Activated B cell treated with CpG ODN at 0.5 μM for 24 hours (primary cell): Measurements from ENCODE around the gene ALS2CL. TPM values are rescaled to one million over a fixed set of nuclear protein-coding genes. Genes with fewer than 3 reads are reported as not detected.

Source experiments
- ATAC-seq: fragments of 200-7000 bp; cut with Tn5 transposase; one replicate; pipeline ENCODE4 v1.10.0; 2021; ENCODE audit warnings: low read depth, mild to moderate bottlenecking, moderate library complexity
- CTCF ChIA-PET: fragments of 350-600 bp; sonication (Branson Sonifier 250); formaldehyde crosslinking; loops from one replicate; lab custom pipeline; 2021; ENCODE audit warnings: antibody characterized with exemption; lab: Charles Lee
- POLR2A ChIA-PET: fragments of 350-600 bp; sonication (Branson Sonifier 250); formaldehyde crosslinking; loops from one replicate; lab custom pipeline; 2021; ENCODE audit warnings: antibody characterized with exemption; lab: Charles Lee
- DNase-seq: peaks from one replicate; pipeline ENCODE4 v3.0.0; 2022
- H3K27ac Mint-ChIP-seq: one replicate; pipeline ENCODE4 v1.8.0; 2020; ENCODE audit warnings: mixed read lengths
- H3K27me3 Mint-ChIP-seq: one replicate; pipeline ENCODE4 v1.8.0; 2021; ENCODE audit warnings: mixed read lengths
- H3K36me3 Mint-ChIP-seq: one replicate; pipeline ENCODE4 v1.8.0; 2021; ENCODE audit warnings: low read depth, mixed read lengths
- H3K4me1 Mint-ChIP-seq: one replicate; pipeline ENCODE4 v1.8.0; 2021; ENCODE audit warnings: mixed read lengths
- H3K4me3 Mint-ChIP-seq: one replicate; pipeline ENCODE4 v1.8.0; 2020; ENCODE audit warnings: mild to moderate bottlenecking, mixed read lengths
- H3K9me3 Mint-ChIP-seq: one replicate; pipeline ENCODE4 v1.8.0; 2020; ENCODE audit warnings: mixed read lengths
- CTCF ChIP-seq: fragments of 200-600 bp; IDR thresholded peaks from one replicate; pipeline ENCODE4 v1.8.0; 2022; ENCODE audit warnings: antibody characterized with exemption, mild to moderate bottlenecking
- intact Hi-C: fragments of 100-400 bp; cut with micrococcal nuclease; formaldehyde crosslinking; loops from one replicate; pipeline ENCODE4 v1.15.1; 2024
- total RNA-seq: library from RNA; stranded (reverse); gene quantifications from 2 replicates; pipeline ENCODE4 v1.2.3, GENCODE V29; 2022

ALS2CL gene
- total RNA-seq, 1 donor from 2014 or later, result 1.6 TPM

DNA sequence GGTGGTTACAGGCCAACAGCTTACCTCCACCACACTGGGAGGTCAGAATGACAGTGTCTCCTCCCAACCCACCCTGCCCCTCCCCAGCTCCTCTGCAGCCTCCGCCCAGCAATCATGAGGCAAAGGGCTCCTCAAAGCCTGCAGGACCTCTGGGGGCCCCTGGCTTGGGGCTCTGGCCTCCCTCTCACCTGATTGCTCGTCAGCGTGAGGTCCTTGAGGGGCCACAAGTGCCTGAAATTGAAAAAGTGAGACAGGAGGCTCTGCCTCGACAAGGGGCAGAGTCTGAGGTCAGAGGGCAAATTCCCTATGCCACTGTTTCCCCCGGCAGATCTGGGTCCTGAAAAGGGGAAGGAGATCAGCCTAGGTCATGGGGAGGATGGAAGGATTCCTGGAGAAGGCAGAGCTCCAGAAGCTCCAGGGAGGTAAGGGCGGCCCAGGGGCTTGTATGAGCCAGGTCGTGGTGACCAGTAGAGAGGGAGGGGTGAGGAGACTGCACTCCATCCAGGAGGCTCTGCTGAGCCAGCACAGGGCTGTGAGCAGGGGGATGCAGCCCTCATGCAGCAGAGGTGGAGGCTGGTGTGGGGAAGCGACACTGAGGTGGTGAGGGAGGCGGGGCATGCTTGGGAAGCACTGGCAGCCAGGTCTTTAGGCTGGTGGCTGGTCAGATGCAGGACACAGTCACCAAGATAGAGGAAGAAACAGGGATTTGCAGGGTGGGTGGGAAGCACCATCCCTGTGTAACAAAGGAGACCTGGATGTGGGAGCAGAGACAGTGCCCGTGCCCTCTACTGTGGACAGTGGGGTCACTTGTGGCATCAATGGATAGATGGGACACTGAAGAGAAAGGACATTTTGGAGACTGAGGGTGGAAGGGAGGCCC is 20.1 kb downstream of the ALS2CL start:
- POLR2A ChIA-PET, result no interaction called here
- TF ChIP-seq CTCF, result no peak
- intact Hi-C loops, result no loop called here
- no peaks in the 10 kb centered on the region for H3K9me3 Mint-ChIP-seq
- H3K27ac Mint-ChIP-seq, result no peak overlapping the region
- H3K27me3 Mint-ChIP-seq, result peaks cover 8% of the 10 kb centered on the region
- no peak overlapping the region for H3K4me3 Mint-ChIP-seq
- H3K4me1 Mint-ChIP-seq, result no peaks in the 10 kb centered on the region
- no peak for DNase-seq
- no peak for ATAC-seq
- CTCF ChIA-PET, result interaction anchor here (1.2 kb wide), 1 partner anchor 185 kb away, joined by 4 read pairs; no protein-coding TSS in a partner anchor
- H3K36me3 Mint-ChIP-seq, result no peaks in the 10 kb centered on the region

GRCh38 chr3:46672349-46672695 is 21.2 kb downstream of the ALS2CL start:
- POLR2A ChIA-PET, result no interaction called here

DNA sequence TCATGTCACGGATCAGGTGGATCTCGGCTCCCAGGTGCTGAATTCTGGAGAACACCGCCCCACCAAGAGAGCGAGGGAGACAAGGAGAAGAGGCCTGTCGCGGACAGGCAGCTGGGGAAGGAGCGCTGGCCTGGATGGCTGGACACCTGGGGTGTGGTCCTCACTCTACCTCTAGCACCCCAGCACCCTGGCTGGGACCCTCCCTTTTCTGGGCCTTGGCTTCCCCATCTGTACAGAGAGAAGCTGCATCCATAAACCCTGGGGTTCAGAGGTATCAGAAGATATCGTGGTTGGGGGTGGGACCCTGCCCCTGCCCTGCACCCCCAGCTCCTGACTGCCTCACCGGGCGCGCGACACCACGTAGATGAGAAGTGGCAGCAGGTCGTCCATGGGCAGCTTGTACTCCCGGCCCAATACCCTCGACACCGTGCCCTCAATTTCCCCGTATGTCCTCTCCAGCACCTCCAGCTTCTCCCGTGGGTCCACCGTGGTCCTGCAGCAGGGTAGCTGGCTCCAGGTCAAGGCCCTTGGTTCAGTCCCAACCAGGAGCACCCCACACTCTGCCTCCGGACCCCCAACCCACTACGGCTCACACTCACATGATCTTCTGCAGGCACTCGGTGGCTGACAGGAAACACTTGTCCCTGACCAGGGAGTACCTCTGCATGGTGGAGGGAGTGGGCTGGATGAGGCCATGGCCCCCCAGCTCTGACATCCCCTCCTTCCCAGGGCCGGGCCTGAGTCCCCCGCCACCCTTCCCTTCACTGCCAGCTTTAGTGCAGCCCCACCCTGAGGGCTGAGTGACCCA is 21.7 kb downstream of the ALS2CL start:
- peaks cover 8% of the 10 kb centered on the region for H3K27me3 Mint-ChIP-seq
- ChIA-PET POLR2A (no interaction called here), CTCF (interaction anchor here (1.2 kb wide), 1 partner anchor 183 kb away, joined by 4 read pairs; no protein-coding TSS in a partner anchor)
- H3K4me3 Mint-ChIP-seq, result no peak overlapping the region
- intact Hi-C loops, result no loop called here
- no peaks in the 10 kb centered on the region for H3K9me3 Mint-ChIP-seq
- no peak for DNase-seq
- H3K27ac Mint-ChIP-seq, result no peak overlapping the region
- no peaks in the 10 kb centered on the region for H3K4me1 Mint-ChIP-seq
- no peak for TF ChIP-seq CTCF
- no peak for ATAC-seq
- no peaks in the 10 kb centered on the region for H3K36me3 Mint-ChIP-seq

More at GRCh38 chr3:46672349-46672695, 21.2 kb downstream of the ALS2CL start:
- no peaks in the 10 kb centered on the region for H3K9me3 Mint-ChIP-seq
- CTCF ChIA-PET, result interaction anchor here (1.2 kb wide), 1 partner anchor 184 kb away, joined by 4 read pairs; no protein-coding TSS in a partner anchor
- H3K36me3 Mint-ChIP-seq, result no peaks in the 10 kb centered on the region
- H3K27me3 Mint-ChIP-seq, result peaks cover 8% of the 10 kb centered on the region
- H3K4me1 Mint-ChIP-seq, result no peaks in the 10 kb centered on the region
- no peak for TF ChIP-seq CTCF
- DNase-seq (no peak), ATAC-seq (no peak)
- intact Hi-C loops, result no loop called here
- H3K27ac Mint-ChIP-seq, result no peak overlapping the region
- H3K4me3 Mint-ChIP-seq, result no peak overlapping the region

DNA sequence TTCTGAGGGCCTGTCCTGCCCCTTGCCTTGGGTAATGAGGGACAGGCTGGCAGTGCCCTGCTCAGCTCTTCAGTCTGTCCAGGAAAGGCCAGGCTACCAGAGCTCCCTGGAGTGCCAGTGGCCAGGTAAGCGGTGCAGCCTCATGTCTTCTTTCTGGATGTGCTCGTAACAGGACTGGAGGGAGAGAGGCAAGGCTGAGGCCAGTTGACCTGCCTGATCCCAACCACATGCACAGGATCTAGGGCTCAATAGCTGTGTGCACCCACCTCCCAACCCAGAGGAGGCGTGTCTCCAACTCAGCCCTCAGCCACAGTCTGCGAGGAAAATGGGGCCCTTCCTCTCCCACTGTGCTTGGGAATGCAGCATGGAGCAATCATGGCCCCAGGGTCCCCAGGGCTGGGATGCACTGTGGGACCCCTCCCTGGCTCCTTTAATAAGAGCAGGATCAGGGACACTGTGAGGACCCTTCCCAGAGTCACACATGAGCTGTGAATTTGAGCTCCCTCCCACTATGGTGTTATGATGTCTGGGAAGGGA is 22.5 kb downstream of the ALS2CL start:
- Mint-ChIP-seq H3K27ac (no peak overlapping the region), H3K9me3 (no peaks in the 10 kb centered on the region), H3K27me3 (peaks cover 8% of the 10 kb centered on the region), H3K36me3 (no peaks in the 10 kb centered on the region), H3K4me1 (no peaks in the 10 kb centered on the region), H3K4me3 (no peak overlapping the region)
- intact Hi-C loops, result no loop called here
- ChIA-PET CTCF (no interaction called here), POLR2A (no interaction called here)
- TF ChIP-seq CTCF, result no peak
- DNase-seq, result no peak
- no peak for ATAC-seq
